HG02870 (cell line): ENCODE data around the gene SAMHD1.
"Not testable (repeated sequence)": the region's sequence is repeated elsewhere in the genome, so short reads cannot be mapped to it uniquely, and the experiment has no call there.

Source experiments
- ATAC-seq: cut with Tn5 transposase; IDR thresholded peaks from one replicate; pipeline ENCODE4 v1.9.1; 2021; ENCODE audit warnings: mild to moderate bottlenecking, moderate library complexity; ENCODE audit not compliant: unreplicated experiment

Gene SAMHD1

GRCh38 chr20:36856691-36857635, 94.5 kb downstream of the SAMHD1 start:
- no peak for ATAC-seq

- ATAC-seq: no peak
Measured at GRCh38 chr20:36856195-36856594, 95.3 kb downstream of the SAMHD1 start.

DNA sequence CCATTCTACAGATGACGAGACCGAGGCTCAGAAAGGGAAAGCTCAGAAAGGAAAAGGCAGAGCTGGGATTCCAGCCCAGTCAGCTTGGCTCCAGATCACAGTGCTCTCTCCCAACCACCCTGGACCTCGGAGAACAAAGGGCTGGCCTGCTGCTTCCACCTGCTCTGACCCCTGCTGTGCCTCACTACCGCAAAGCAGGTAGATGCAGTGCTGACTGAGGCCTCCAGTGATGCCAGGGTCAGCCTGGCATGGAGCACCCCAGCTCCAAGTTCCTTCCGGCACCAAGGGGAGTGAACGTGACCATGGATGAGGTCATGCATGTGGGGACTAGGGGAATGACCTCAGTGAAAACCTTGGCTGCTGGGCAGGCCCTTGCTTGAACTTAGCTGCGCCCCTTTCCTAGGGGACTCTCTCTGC, 96.3 kb downstream of the SAMHD1 start:
- no peak for ATAC-seq

DNA sequence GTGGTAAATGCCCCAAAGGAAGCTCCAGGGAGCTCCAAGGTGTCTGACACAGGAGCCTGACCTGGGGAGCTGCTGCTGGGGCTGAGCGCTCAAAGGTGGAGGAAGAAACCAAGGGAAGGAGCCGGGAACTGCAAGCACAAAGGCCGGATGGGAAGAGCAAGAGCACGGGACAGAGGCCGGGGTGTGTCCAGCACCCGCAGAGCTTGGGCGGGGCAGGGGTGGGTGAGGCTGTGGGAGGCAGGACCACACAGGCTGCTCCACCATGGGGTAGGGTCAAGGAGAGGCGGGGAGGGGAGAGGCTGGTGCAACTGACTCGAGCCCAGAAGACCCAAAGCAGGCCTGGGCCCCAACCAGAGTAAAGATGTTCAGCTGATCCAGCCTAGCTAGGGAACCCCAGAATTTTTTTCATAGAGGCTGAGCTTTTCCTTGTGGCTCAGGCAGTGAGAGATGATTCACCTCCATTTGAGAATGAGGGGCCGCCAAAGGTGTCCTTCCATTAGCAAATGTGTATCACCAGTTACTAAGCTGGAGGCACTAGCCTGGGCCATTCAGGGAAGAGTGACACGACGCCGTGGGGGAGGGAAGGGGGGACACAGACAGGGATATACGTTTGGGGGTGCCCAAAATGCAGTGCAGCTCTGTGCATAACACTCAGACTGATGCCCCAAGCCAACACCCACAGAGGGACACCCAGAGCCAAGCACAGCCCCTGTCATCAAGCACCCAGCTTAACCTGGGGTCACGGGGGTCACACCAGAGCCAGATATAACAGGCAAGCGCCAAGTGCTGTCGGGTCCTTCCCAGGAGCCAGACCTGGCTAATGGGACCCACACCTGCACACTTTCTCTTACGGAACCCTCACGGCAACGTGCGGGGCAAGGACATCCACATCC, 96.9 kb downstream of the SAMHD1 start:
- no peak for ATAC-seq

DNA sequence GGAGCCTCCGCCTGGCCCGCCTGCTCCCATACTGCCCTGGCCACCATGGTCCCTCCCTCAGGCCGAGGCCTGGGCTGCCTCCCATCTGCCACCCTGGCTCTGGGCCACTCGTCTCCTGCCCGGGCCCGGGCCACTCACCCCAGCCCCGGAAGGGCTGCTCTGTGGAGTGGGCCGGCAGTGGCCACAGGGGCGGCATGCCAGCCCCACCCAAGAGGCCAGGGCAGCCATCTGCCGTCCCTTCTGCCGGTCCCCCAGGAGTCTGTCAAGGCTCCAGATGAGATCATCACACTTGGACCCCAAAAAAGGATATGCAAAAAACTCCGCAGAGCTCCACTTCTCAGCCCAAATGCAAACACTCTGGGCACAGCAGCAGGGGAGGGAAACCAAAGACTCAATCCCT, 99.3 kb downstream of the SAMHD1 start:
- ATAC-seq: no peak

DNA sequence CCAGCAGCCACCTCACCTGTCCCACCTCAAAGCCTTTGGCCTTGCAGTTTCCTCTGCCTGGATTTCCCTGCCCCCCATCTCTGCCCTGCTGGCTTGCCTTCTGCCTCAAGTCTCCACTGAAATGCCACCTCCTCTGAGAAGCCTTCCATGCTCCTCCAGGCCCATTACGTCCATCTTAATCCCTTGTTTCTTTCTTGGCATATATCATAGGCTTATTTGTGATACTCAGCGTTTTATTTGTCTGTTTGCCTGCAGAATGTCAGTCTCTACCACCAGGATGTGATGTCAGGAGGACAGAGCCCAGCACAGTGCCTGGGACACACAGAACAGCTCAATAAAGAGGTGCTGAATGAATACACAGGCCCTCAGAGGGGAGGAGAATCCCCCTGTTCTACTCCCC, 100.0 kb downstream of the SAMHD1 start:
- no peak for ATAC-seq

- ATAC-seq: no peak
Measured at GRCh38 chr20:36850759-36851158, 100.7 kb downstream of the SAMHD1 start.

GRCh38 chr20:36849333-36850065, 102.0 kb downstream of the SAMHD1 start:
- ATAC-seq: no peak

DNA sequence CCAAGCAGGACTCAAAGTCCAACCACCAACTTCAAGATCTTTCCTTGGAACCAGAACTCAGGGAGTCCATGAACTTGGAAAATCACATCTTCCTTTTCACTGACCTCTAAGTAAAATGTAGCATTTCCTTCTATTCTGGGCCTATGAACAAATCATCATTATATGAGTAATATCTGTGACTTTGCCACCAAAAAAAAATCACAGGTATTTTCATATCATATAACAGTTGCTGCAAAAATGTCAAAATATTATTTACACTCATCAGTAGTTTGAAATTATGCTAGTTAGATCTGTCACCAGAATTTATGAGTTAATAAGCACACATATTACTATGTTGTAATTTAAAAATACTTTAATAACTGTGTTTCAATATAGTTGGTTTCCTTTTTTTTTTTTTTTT, 102.8 kb downstream of the SAMHD1 start:
- ATAC-seq: no peak

DNA sequence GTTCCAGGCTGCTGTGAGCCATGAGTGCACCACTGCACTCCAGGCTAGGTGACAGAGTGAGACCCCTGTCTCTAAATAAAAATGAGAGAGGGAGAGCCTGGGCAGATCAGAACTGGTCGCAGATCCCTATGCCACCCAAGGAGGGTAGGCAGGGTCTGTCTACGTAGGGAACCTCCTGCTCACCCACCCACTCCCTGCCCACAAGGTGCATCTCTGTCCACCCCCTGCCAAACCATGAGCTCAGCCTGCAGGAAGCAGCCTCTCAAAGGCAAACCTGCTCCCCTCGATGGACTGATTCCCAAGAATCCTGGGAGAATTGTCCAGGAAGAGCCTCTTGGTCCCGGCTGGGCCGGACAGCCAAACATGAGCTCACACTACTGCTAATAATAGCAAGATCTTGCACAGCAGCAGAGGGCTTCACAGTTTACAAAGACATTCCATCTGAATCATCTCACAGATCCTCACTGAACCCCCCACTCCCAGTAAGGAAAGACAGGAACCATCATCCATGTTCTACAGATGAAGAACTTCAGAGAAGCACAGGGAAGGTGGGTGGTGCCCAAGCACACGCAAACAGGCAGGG, 103.3 kb downstream of the SAMHD1 start:
- no peak for ATAC-seq

GRCh38 chr20:36847710-36848040, 103.8 kb downstream of the SAMHD1 start:
- ATAC-seq: no peak

GRCh38 chr20:36847009-36847709, 104.3 kb downstream of the SAMHD1 start:
- ATAC-seq: no peak

- no peak for ATAC-seq
Measured at GRCh38 chr20:36845288-36845971, 106.1 kb downstream of the SAMHD1 start.

DNA sequence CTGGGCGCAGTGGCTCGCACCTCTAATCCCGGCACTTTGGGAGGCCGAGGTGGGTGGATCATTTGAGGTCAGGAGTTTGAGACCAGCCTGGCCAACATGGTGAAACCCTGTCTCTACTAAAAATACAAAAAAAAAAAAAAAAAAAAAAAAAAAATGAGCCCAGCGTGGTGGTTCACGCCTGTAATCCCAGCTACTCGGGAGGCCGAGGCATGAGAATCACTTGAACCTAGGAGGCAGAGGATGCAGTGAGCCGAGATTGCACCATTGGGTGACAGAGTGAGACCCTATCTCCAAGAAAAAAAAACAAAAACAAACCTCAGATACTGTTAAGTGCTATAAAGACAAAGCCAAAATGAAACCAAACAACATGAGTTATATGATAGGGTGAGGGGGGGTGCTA, 110.5 kb downstream of the SAMHD1 start:
- ATAC-seq: not testable (repeated sequence)
